HEK293 (cell line): Measurements from ENCODE around the gene MRC2.
A peak's percentile ranks its signal among the peaks of the same experiment; 100 is the strongest.

Experiments
- CTCF ChIA-PET: fragments of 350-600 bp; formaldehyde crosslinking; extraction: SDS; loops from one replicate; lab custom pipeline; 2021; ENCODE audit warnings: antibody characterized with exemption; lab: Yijun Ruan, JAX
- POLR2A ChIA-PET: fragments of 300-600 bp; formaldehyde crosslinking; extraction: SDS; loops from one replicate; lab custom pipeline; 2020; ENCODE audit warnings: antibody characterized with exemption, inconsistent platforms; lab: Yijun Ruan, JAX
- H3K27ac ChIP-seq: fragments of 200-500 bp; sonication (Bioruptor generic); 2 replicates; pipeline ENCODE4 v1.5.1; 2014; ENCODE audit warnings: low read depth, low read length, control low read depth, inconsistent platforms; ENCODE audit errors: extremely low read depth
- H3K36me3 ChIP-seq, 2 experiments: fragments of 200-500 bp in 1 of 2; sonication (Bioruptor generic) in 1 of 2; 1 replicate in 1 of 2; 2 replicates in 1 of 2; pipeline ENCODE4 v1.5.1; 2014 to 2017; ENCODE audit warnings: inconsistent platforms in 2 of 2, low read length in 2 of 2; ENCODE audit not compliant: control insufficient read depth in 2 of 2, insufficient read depth in 1 of 2
- H3K4me1 ChIP-seq: fragments of 200-500 bp; sonication (Bioruptor generic); 2 replicates; pipeline ENCODE4 v1.5.1; 2014; ENCODE audit warnings: mild to moderate bottlenecking, low read length, inconsistent platforms; ENCODE audit not compliant: control insufficient read depth, insufficient read depth
- H3K4me3 ChIP-seq: 2 replicates; pipeline ENCODE4 v1.5.1; 2011; ENCODE audit warnings: low read depth, mild to moderate bottlenecking, control low read depth, low read length, moderate library complexity
- H3K9me3 ChIP-seq: fragments of 200-500 bp; sonication (Bioruptor generic); 2 replicates; pipeline ENCODE4 v1.5.1; 2014; ENCODE audit warnings: low read depth, low read length, inconsistent platforms; ENCODE audit not compliant: control insufficient read depth, insufficient read depth
- AEBP2 ChIP-seq: fragments of 450-650 bp; formaldehyde crosslinking; IDR thresholded peaks from 2 replicates; pipeline ENCODE4 v1.5.1; 2016; ENCODE audit warnings: missing biosample characterization, missing genetic modification characterization, borderline replicate concordance
- BCL11B ChIP-seq: fragments of 450-650 bp; formaldehyde crosslinking; IDR thresholded peaks from 2 replicates; pipeline ENCODE4 v1.5.1; 2016; ENCODE audit warnings: low read depth, missing biosample characterization, missing genetic modification characterization
- CTCF ChIP-seq: fragments of 450-650 bp; formaldehyde crosslinking; IDR thresholded peaks from 2 replicates; pipeline ENCODE4 v1.5.1; 2016; ENCODE audit warnings: missing biosample characterization, missing genetic modification characterization
- GLIS1 ChIP-seq: fragments of 450-650 bp; formaldehyde crosslinking; IDR thresholded peaks from 2 replicates; pipeline ENCODE4 v1.5.1; 2016; ENCODE audit warnings: missing biosample characterization, missing genetic modification characterization
- GLIS2 ChIP-seq: fragments of 450-650 bp; formaldehyde crosslinking; IDR thresholded peaks from 2 replicates; pipeline ENCODE4 v1.5.1; 2016; ENCODE audit warnings: missing biosample characterization, missing genetic modification characterization
- HOXC10 ChIP-seq: sonication (generic); formaldehyde crosslinking; IDR thresholded peaks from 2 replicates; pipeline ENCODE4 v1.8.1; 2023; ENCODE audit warnings: mild to moderate bottlenecking, missing genetic modification reagents
- HOXD13 ChIP-seq: sonication (generic); formaldehyde crosslinking; IDR thresholded peaks from 2 replicates; pipeline ENCODE4 v1.8.0; 2022; ENCODE audit warnings: missing genetic modification reagents, borderline replicate concordance
- MEIS1 ChIP-seq: sonication (generic); formaldehyde crosslinking; IDR thresholded peaks from 2 replicates; pipeline ENCODE4 v1.8.1; 2022; ENCODE audit warnings: missing genetic modification reagents, mild to moderate bottlenecking, borderline replicate concordance
- TRIM28 ChIP-seq: IDR thresholded peaks from 2 replicates; pipeline ENCODE4 v1.6.1; 2011; ENCODE audit warnings: low read length, control low read depth, borderline replicate concordance
- YY1 ChIP-seq: fragments of 450-650 bp; formaldehyde crosslinking; IDR thresholded peaks from 2 replicates; pipeline ENCODE4 v1.5.1; 2018; ENCODE audit warnings: missing biosample characterization, missing genetic modification characterization
- ZEB2 ChIP-seq: fragments of 450-650 bp; formaldehyde crosslinking; IDR thresholded peaks from 2 replicates; pipeline ENCODE4 v1.5.1; 2016; ENCODE audit warnings: missing biosample characterization, missing genetic modification characterization
- ZFP69B ChIP-seq: fragments of 450-650 bp; formaldehyde crosslinking; IDR thresholded peaks from 2 replicates; pipeline ENCODE4 v1.5.1; 2016; ENCODE audit warnings: missing biosample characterization, missing genetic modification characterization
- ZNF214 ChIP-seq: fragments of 450-650 bp; formaldehyde crosslinking; IDR thresholded peaks from 2 replicates; pipeline ENCODE4 v1.5.1; 2017; ENCODE audit warnings: missing biosample characterization, mild to moderate bottlenecking, missing genetic modification characterization, borderline replicate concordance
- ZNF248 ChIP-seq: fragments of 450-650 bp; formaldehyde crosslinking; IDR thresholded peaks from 2 replicates; pipeline ENCODE4 v1.5.1; 2017; ENCODE audit warnings: missing biosample characterization, missing genetic modification characterization
- ZNF274 ChIP-seq, 2 experiments: fragments of 200-500 bp in 1 of 2; fragments of 450-650 bp in 1 of 2; sonication (Bioruptor generic) in 1 of 2; formaldehyde crosslinking in 1 of 2; IDR thresholded peaks; 2 replicates each; pipeline versions ENCODE4 v1.5.1 to v1.6.1; 2014 to 2016; ENCODE audit warnings: borderline replicate concordance in 1 of 2, inconsistent platforms in 1 of 2, low read length in 1 of 2, missing biosample characterization in 1 of 2, missing genetic modification characterization in 1 of 2
- ZNF280D ChIP-seq: fragments of 450-650 bp; formaldehyde crosslinking; IDR thresholded peaks from 2 replicates; pipeline ENCODE4 v1.5.1; 2016; ENCODE audit warnings: missing biosample characterization, missing genetic modification characterization
- ZNF292 ChIP-seq: fragments of 450-650 bp; formaldehyde crosslinking; IDR thresholded peaks from 2 replicates; pipeline ENCODE4 v1.5.1; 2016; ENCODE audit warnings: low read depth, missing biosample characterization, missing genetic modification characterization, borderline replicate concordance
- ZNF311 ChIP-seq: fragments of 450-650 bp; formaldehyde crosslinking; IDR thresholded peaks from 2 replicates; pipeline ENCODE4 v1.5.1; 2017; ENCODE audit warnings: missing biosample characterization, missing genetic modification characterization, borderline replicate concordance
- ZNF398 ChIP-seq: fragments of 450-650 bp; formaldehyde crosslinking; IDR thresholded peaks from 2 replicates; pipeline ENCODE4 v1.5.1; 2017; ENCODE audit warnings: missing biosample characterization, missing genetic modification characterization
- ZNF658 ChIP-seq: fragments of 450-650 bp; formaldehyde crosslinking; IDR thresholded peaks from 2 replicates; pipeline ENCODE4; 2016; ENCODE audit warnings: missing biosample characterization, missing genetic modification characterization
- ZNF677 ChIP-seq: fragments of 450-650 bp; IDR thresholded peaks from 2 replicates; pipeline ENCODE4 v1.5.0; 2018; ENCODE audit warnings: missing biosample characterization, mild to moderate bottlenecking, missing genetic modification characterization, moderate library complexity
- ZNF692 ChIP-seq: fragments of 450-650 bp; formaldehyde crosslinking; IDR thresholded peaks from 2 replicates; pipeline ENCODE4 v1.5.1; 2016; ENCODE audit warnings: missing biosample characterization, missing genetic modification characterization
- ZNF76 ChIP-seq: fragments of 450-650 bp; formaldehyde crosslinking; IDR thresholded peaks from 2 replicates; pipeline ENCODE4; 2016; ENCODE audit warnings: low read depth, missing biosample characterization, missing genetic modification characterization, borderline replicate concordance
- ZNF837 ChIP-seq: fragments of 450-650 bp; formaldehyde crosslinking; IDR thresholded peaks from 2 replicates; pipeline ENCODE4 v1.5.1; 2016; ENCODE audit warnings: missing biosample characterization, missing genetic modification characterization
- ZSCAN18 ChIP-seq: fragments of 450-650 bp; formaldehyde crosslinking; IDR thresholded peaks from 2 replicates; pipeline ENCODE4 v1.5.1; 2016; ENCODE audit warnings: missing biosample characterization, missing genetic modification characterization

MRC2 gene

GRCh38 chr17:62652251-62653001 is 25.0 kb downstream of the MRC2 start:
- Histone ChIP-seq H3K36me3 (peaks cover 0 to 9% of the 10 kb centered on the region in 2 experiments; a peak in 1 of 3 replicates), H3K9me3 (no peaks in the 10 kb centered on the region), H3K4me3 (peak overlapping the region; percentile 27), H3K4me1 (peaks cover 9% of the 10 kb centered on the region), H3K27ac (peak overlapping the region; percentile 84)
- CTCF ChIA-PET, result no interaction called here
- POLR2A ChIA-PET, result interaction anchor here (0.6 to 1.0 kb wide), 2 partner anchors 22 to 801 kb away, joined by 3 read pairs; no protein-coding TSS in a partner anchor
- TF ChIP-seq ZNF398 (tag by site-specific recombination), result peak; percentile 80
- TF ChIP-seq ZNF311, result no peak
- TF ChIP-seq ZNF280D (tag by site-specific recombination), result no peak
- TF ChIP-seq GLIS2 (tag by site-specific recombination), result peak; percentile 46
- no peak for TF ChIP-seq ZNF292 (tag by site-specific recombination)
- no peak for TF ChIP-seq ZNF248 (tag by site-specific recombination)
- no peak for TF ChIP-seq ZEB2
- TF ChIP-seq HOXC10 (CRISPR knock-in tag), result no peak
- peak; percentile 71 for TF ChIP-seq GLIS1
- no peak for TF ChIP-seq BCL11B
- no peak for TF ChIP-seq ZNF837 (tag by site-specific recombination)
- no peak for TF ChIP-seq HOXD13 (CRISPR knock-in tag)
- TF ChIP-seq ZNF214 (tag by site-specific recombination), result no peak
- no peak for TF ChIP-seq ZNF658
- TF ChIP-seq ZNF76 (tag by site-specific recombination), result no peak
- no peak for TF ChIP-seq AEBP2 (tag by site-specific recombination)
- no peak for TF ChIP-seq ZSCAN18 (tag by site-specific recombination)
- TF ChIP-seq TRIM28, result no peak
- no peak for TF ChIP-seq CTCF (tag by site-specific recombination)
- TF ChIP-seq ZFP69B (tag by site-specific recombination), result no peak
- no peak for TF ChIP-seq MEIS1 (CRISPR knock-in tag)
- no peak for TF ChIP-seq ZNF274 (IDR thresholded peaks at IDR 0.05; ENCODE audit: low read length)
- no peak for TF ChIP-seq ZNF274 (tag by site-specific recombination; IDR thresholded peaks at IDR 0.05; ENCODE audit: borderline replicate concordance)
- TF ChIP-seq ZNF677 (tag by site-specific recombination), result no peak
- TF ChIP-seq ZNF692 (tag by site-specific recombination), result no peak
- no peak for TF ChIP-seq YY1
